ENCODE data around the gene HMGCS1. TPM values are rescaled to one million over a fixed set of nuclear protein-coding genes. Genes with fewer than 3 reads are reported as not detected.
A peak's percentile ranks its signal among the peaks of the same experiment; 100 is the strongest.

The HMGCS1 gene
- total RNA-seq, 1 donor from 2014 or later, result 146 TPM

DNA sequence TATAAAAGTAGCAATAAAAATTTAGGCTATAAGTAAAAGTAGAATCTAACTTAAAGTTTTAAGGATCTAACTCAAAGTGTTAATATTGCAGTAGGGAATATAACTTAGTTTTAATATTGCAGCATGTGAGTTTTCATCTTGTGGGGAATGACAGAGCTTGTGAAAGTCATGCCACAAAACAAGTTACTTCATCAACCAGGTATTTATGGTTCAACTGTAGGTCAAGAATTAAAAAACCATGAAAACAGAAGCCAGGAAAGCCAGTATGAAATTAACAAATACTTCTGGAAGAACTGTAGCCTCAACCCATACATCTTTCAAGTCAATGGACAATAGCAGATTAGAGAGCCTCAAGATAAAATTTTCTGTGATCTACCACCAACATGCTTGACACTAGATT lies 19.0 kb downstream of the HMGCS1 start:
- Mint-ChIP-seq H3K27ac (ENCODE audit: unreplicated experiment) (peak overlapping the region; percentile 62), H3K4me1 (ENCODE audit: low read depth, unreplicated experiment) (peaks cover 27% of the 10 kb centered on the region), H3K27me3 (ENCODE audit: low read depth, unreplicated experiment) (no peaks in the 10 kb centered on the region), H3K4me3 (ENCODE audit: unreplicated experiment) (no peak overlapping the region), H3K36me3 (ENCODE audit: low read depth, unreplicated experiment) (peaks cover 4% of the 10 kb centered on the region), H3K9me3 (ENCODE audit: unreplicated experiment) (no peaks in the 10 kb centered on the region)
- Histone ChIP-seq H3K4me1 (ENCODE audit: insufficient read depth, low read length) (peaks cover 9% of the 10 kb centered on the region), H4K20me1 (ENCODE audit: insufficient read depth, low read length) (peaks cover 41% of the 10 kb centered on the region), H3K36me3 (ENCODE audit: insufficient read depth, low read length) (peaks cover 56% of the 10 kb centered on the region), H3K79me2 (ENCODE audit: insufficient read depth, low read length) (peaks cover 3% of the 10 kb centered on the region), H3K9ac (ENCODE audit: low read length) (peak overlapping the region; percentile 38), H3K9me3 (ENCODE audit: insufficient read depth, low read depth, low read length) (no peaks in the 10 kb centered on the region), H2AFZ (ENCODE audit: low read depth, low read length) (no peak overlapping the region), H3K4me3 (ENCODE audit: insufficient read depth, low read depth, low read length) (no peak overlapping the region), H3K27ac (ENCODE audit: low read depth, low read length) (peak overlapping the region; percentile 43), H3K4me2 (ENCODE audit: low read length) (peak overlapping the region; percentile 36), H3K27me3 (ENCODE audit: insufficient read depth, low read length) (no peaks in the 10 kb centered on the region)
- TF ChIP-seq, protein P1, sequence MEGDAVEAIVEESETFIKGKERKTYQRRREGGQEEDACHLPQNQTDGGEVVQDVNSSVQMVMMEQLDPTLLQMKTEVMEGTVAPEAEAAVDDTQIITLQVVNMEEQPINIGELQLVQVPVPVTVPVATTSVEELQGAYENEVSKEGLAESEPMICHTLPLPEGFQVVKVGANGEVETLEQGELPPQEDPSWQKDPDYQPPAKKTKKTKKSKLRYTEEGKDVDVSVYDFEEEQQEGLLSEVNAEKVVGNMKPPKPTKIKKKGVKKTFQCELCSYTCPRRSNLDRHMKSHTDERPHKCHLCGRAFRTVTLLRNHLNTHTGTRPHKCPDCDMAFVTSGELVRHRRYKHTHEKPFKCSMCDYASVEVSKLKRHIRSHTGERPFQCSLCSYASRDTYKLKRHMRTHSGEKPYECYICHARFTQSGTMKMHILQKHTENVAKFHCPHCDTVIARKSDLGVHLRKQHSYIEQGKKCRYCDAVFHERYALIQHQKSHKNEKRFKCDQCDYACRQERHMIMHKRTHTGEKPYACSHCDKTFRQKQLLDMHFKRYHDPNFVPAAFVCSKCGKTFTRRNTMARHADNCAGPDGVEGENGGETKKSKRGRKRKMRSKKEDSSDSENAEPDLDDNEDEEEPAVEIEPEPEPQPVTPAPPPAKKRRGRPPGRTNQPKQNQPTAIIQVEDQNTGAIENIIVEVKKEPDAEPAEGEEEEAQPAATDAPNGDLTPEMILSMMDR (IDR thresholded peaks at IDR 0.05; ENCODE audit: insufficient read depth, low read depth, low read length), result no peak
- TF ChIP-seq EZH2 (IDR thresholded peaks at IDR 0.05; ENCODE audit: insufficient read depth, low read length), result no peak
- DNase-seq (ENCODE audit: low read depth), result peak; percentile 76
- no peak for FAIRE-seq

DNA sequence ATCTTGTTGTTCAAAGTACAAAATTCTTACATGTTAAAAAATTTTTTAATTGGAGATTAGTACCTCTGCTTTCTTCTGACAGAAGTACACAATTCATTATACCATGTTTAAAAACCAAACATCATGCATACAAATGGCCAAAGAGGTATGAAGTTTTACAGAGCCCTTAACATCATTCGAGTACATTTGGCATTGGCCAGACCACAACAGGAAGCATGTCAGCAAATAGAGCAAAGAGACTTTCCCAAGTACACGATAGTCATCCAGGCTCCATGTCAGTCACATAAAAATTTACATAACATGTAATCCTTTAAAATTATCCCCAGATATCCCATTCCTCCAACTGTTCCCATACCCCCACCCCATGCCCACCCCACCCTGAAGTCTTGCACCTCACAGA lies 22.5 kb downstream of the HMGCS1 start:
- Histone ChIP-seq H3K27ac (ENCODE audit: low read depth, low read length) (no peak overlapping the region), H3K4me3 (ENCODE audit: insufficient read depth, low read depth, low read length) (no peak overlapping the region), H3K4me2 (ENCODE audit: low read length) (no peak overlapping the region), H3K79me2 (ENCODE audit: insufficient read depth, low read length) (no peaks in the 10 kb centered on the region), H3K9ac (ENCODE audit: low read length) (no peak overlapping the region), H4K20me1 (ENCODE audit: insufficient read depth, low read length) (peaks cover 23% of the 10 kb centered on the region), H3K9me3 (ENCODE audit: insufficient read depth, low read depth, low read length) (no peaks in the 10 kb centered on the region), H3K27me3 (ENCODE audit: insufficient read depth, low read length) (no peaks in the 10 kb centered on the region), H3K4me1 (ENCODE audit: insufficient read depth, low read length) (peaks cover 9% of the 10 kb centered on the region), H2AFZ (ENCODE audit: low read depth, low read length) (no peak overlapping the region), H3K36me3 (ENCODE audit: insufficient read depth, low read length) (peaks cover 41% of the 10 kb centered on the region)
- Mint-ChIP-seq H3K4me3 (ENCODE audit: unreplicated experiment) (no peak overlapping the region), H3K36me3 (ENCODE audit: low read depth, unreplicated experiment) (peaks cover 10% of the 10 kb centered on the region), H3K27ac (ENCODE audit: unreplicated experiment) (no peak overlapping the region), H3K4me1 (ENCODE audit: low read depth, unreplicated experiment) (peaks cover 27% of the 10 kb centered on the region), H3K9me3 (ENCODE audit: unreplicated experiment) (no peaks in the 10 kb centered on the region), H3K27me3 (ENCODE audit: low read depth, unreplicated experiment) (no peaks in the 10 kb centered on the region)
- FAIRE-seq (no peak), DNase-seq (ENCODE audit: low read depth) (peak; percentile 14)
- no peak for TF ChIP-seq EZH2 (IDR thresholded peaks at IDR 0.05; ENCODE audit: insufficient read depth, low read length)
- TF ChIP-seq, protein P1 (IDR thresholded peaks at IDR 0.05; ENCODE audit: insufficient read depth, low read depth, low read length), result no peak

- no peak overlapping the region for H3K27ac ChIP-seq (ENCODE audit: low read depth, low read length)
- FAIRE-seq (no peak), DNase-seq (ENCODE audit: low read depth) (no peak)
- H3K9ac ChIP-seq (ENCODE audit: low read length), result no peak overlapping the region
- H2AFZ ChIP-seq (ENCODE audit: low read depth, low read length), result no peak overlapping the region
- H3K27ac Mint-ChIP-seq (ENCODE audit: unreplicated experiment), result peak overlapping the region; percentile 45
- H3K4me1 ChIP-seq (ENCODE audit: insufficient read depth, low read length), result no peaks in the 10 kb centered on the region
- peaks cover 10% of the 10 kb centered on the region for H3K36me3 Mint-ChIP-seq (ENCODE audit: low read depth, unreplicated experiment)
- no peaks in the 10 kb centered on the region for H3K79me2 ChIP-seq (ENCODE audit: insufficient read depth, low read length)
- no peaks in the 10 kb centered on the region for H3K9me3 ChIP-seq (ENCODE audit: insufficient read depth, low read depth, low read length)
- H3K4me2 ChIP-seq (ENCODE audit: low read length), result no peak overlapping the region
- no peaks in the 10 kb centered on the region for H3K27me3 ChIP-seq (ENCODE audit: insufficient read depth, low read length)
- peaks cover 10% of the 10 kb centered on the region for H4K20me1 ChIP-seq (ENCODE audit: insufficient read depth, low read length)
- no peak overlapping the region for H3K4me3 ChIP-seq (ENCODE audit: insufficient read depth, low read depth, low read length)
- H3K36me3 ChIP-seq (ENCODE audit: insufficient read depth, low read length), result peaks cover 34% of the 10 kb centered on the region
- no peak for TF ChIP-seq EZH2 (IDR thresholded peaks at IDR 0.05; ENCODE audit: insufficient read depth, low read length)
- TF ChIP-seq, protein P1 (IDR thresholded peaks at IDR 0.05; ENCODE audit: insufficient read depth, low read depth, low read length), result no peak
- H3K9me3 Mint-ChIP-seq (ENCODE audit: unreplicated experiment), result no peaks in the 10 kb centered on the region
- H3K4me3 Mint-ChIP-seq (ENCODE audit: unreplicated experiment), result no peak overlapping the region
- H3K4me1 Mint-ChIP-seq (ENCODE audit: low read depth, unreplicated experiment), result peaks cover 9% of the 10 kb centered on the region
- no peaks in the 10 kb centered on the region for H3K27me3 Mint-ChIP-seq (ENCODE audit: low read depth, unreplicated experiment)
Observed at GRCh38 chr5:43288269-43288831, 24.9 kb downstream of the HMGCS1 start.

Data from astrocyte (in vitro differentiated cells and primary cell).